ENCODE results near the gene MIX23.
A peak's percentile ranks its signal among the peaks of the same experiment; 100 is the strongest.

MIX23 gene

DNA sequence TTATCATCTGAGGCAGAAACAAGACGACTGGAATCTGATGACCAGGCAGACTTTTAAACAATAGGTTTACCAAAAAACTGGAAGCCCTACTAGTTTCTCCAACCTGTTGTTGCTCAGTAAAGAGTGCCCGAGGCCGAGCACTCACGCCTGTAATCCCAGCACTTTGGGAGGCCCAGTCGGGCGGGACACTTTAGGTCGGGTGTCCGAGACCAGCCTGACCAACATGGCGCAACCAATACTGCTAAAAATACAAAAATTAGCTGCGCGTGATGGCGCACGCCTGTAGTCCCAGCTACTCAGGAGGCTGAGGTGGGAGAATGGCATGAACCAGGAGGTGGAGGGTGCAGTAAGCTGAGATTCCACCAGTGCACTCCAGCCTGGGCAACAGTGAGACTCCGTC is 33.9 kb upstream of the MIX23 start:
- Mint-ChIP-seq H3K4me3 (peak overlapping the region; percentile 98), H3K4me1 (peaks cover 48% of the 10 kb centered on the region), H3K27ac (no peak overlapping the region), H3K27me3 (ENCODE audit: low read depth, poor library complexity) (no peaks in the 10 kb centered on the region), H3K36me3 (ENCODE audit: low read depth) (peaks cover 15% of the 10 kb centered on the region), H3K9me3 (no peaks in the 10 kb centered on the region)
- TF ChIP-seq, protein P1, sequence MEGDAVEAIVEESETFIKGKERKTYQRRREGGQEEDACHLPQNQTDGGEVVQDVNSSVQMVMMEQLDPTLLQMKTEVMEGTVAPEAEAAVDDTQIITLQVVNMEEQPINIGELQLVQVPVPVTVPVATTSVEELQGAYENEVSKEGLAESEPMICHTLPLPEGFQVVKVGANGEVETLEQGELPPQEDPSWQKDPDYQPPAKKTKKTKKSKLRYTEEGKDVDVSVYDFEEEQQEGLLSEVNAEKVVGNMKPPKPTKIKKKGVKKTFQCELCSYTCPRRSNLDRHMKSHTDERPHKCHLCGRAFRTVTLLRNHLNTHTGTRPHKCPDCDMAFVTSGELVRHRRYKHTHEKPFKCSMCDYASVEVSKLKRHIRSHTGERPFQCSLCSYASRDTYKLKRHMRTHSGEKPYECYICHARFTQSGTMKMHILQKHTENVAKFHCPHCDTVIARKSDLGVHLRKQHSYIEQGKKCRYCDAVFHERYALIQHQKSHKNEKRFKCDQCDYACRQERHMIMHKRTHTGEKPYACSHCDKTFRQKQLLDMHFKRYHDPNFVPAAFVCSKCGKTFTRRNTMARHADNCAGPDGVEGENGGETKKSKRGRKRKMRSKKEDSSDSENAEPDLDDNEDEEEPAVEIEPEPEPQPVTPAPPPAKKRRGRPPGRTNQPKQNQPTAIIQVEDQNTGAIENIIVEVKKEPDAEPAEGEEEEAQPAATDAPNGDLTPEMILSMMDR (IDR thresholded peaks at IDR 0.05): no peak
- no peak for DNase-seq

DNA sequence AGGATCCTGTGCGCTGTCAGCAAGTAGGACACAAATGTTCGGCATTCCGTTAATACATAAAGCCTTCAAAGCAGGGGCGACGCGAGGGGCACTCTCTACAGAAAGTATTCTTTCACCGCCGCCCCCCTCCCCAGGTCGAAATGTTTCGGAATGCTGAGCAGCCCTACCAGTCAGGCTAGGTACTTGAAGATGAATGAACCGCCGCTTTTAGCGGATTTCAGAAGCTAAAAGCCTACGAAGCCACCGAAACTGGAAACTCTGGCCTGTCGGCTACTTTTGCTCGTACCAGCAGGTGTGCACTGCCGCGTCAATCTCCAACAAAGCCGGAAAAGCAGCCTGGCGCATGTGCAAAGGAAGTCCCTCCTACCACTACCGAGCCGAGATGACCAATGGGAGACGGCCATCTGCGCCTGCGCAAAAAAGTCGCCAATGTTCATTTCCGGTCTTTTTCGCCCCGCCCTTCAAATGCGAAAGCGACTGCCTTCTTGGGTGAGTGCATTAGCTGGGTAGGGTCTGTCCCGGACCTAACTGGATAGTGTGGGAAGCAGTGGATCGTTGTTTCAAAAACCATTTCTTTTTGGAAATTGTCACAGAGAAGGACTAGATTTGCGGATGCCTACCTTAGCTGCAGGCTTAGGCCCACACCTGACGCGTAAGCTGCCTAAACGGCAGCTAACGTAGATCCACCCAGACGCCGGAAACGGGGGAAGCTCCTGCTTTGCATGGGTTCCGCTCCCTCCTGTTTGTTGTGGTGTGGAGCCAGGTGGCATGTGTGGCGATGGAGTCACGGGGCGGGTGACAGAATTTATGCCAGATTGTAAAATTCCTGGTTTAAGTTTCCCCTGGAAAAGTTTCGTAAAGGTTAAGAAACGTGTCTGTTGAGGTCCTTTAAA is 33.0 kb upstream of the MIX23 start, which contains the start of gene WDR5B:
Gene WDR5B, minus strand, starts transcription at position 301 of the 893 bp plus-strand sequence. CDS start 534 bp downstream, outside the sequence.
- Mint-ChIP-seq H3K27me3 (ENCODE audit: low read depth, poor library complexity) (no peaks in the 10 kb centered on the region), H3K9me3 (no peaks in the 10 kb centered on the region), H3K27ac (peak within 1 kb of the TSS; percentile 99), H3K4me3 (peak within 1 kb of the TSS; percentile 98), H3K4me1 (peaks cover 48% of the 10 kb centered on the region), H3K36me3 (ENCODE audit: low read depth) (peaks cover 11% of the 10 kb centered on the region)
- TF ChIP-seq, protein P1 (IDR thresholded peaks at IDR 0.05): no peak
- peak; percentile 98 for DNase-seq

DNA sequence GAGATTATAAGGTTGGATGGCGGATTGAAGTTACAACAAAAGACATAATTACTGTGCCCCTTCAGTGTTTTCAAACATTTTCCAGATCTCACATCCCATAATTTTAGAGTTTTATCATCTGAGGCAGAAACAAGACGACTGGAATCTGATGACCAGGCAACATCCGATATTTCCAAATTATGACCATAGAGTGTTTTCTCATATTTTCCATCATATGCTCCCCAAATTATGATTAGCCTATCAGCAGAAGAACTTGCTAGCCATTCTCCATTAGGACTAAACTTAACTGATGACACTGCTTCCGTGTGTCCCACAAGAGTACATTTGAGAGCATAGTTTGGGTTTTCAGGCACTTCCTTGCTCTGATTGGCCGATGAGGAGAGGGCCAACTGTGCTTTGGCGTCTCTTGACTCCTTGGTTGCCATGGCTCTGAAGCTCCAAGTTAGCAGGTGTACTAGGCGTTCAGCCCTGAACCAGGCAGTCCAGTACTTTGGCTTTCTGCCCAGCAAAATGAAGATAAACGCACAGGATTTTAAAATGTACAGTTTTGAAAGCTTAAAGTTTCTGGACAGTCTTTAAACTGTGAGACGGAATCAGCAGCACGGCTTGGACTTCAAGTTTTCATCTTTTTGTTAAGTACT is 32.2 kb upstream of the MIX23 start:
- TF ChIP-seq, protein P1 (IDR thresholded peaks at IDR 0.05): no peak
- peak overlapping the region; percentile 94 for H3K27ac Mint-ChIP-seq
- peaks cover 13% of the 10 kb centered on the region for H3K36me3 Mint-ChIP-seq (ENCODE audit: low read depth)
- H3K9me3 Mint-ChIP-seq: no peaks in the 10 kb centered on the region
- peak overlapping the region; percentile 98 for H3K4me3 Mint-ChIP-seq
- DNase-seq: peak; percentile 18
- peaks cover 45% of the 10 kb centered on the region for H3K4me1 Mint-ChIP-seq
- H3K27me3 Mint-ChIP-seq (ENCODE audit: low read depth, poor library complexity): no peaks in the 10 kb centered on the region

- H3K4me1 Mint-ChIP-seq: peaks cover 43% of the 10 kb centered on the region
- TF ChIP-seq, protein P1 (IDR thresholded peaks at IDR 0.05): no peak
- H3K27me3 Mint-ChIP-seq (ENCODE audit: low read depth, poor library complexity): no peaks in the 10 kb centered on the region
- no peak overlapping the region for H3K27ac Mint-ChIP-seq
- peaks cover 10% of the 10 kb centered on the region for H3K36me3 Mint-ChIP-seq (ENCODE audit: low read depth)
- no peak for DNase-seq
- peak overlapping the region; percentile 98 for H3K4me3 Mint-ChIP-seq
- no peaks in the 10 kb centered on the region for H3K9me3 Mint-ChIP-seq
These were observed 31.4 kb upstream of the MIX23 start for GRCh38 chr3:122414391-122414790.

DNA sequence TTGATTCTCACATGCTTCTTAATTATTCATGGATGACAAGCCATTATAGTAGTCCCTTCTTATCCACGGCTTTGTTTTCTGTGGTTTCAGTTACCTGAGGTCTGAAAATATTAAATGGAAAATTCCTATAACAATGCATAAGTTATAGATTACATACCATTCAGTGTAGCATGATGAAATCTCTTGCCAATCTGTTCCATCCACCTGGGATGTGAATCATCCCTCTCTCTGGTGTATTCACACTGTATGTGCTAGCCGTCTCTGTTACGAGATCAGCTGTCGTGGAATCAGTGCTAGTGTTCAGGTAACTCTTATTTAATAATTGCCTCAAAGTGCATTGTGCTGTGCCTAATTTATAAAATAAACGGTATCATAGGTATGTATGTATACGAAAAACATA is 27.6 kb upstream of the MIX23 start:
- no peaks in the 10 kb centered on the region for H3K27me3 Mint-ChIP-seq (ENCODE audit: low read depth, poor library complexity)
- TF ChIP-seq, protein P1 (IDR thresholded peaks at IDR 0.05): no peak
- no peak overlapping the region for H3K27ac Mint-ChIP-seq
- H3K4me3 Mint-ChIP-seq: no peak overlapping the region
- no peak for DNase-seq
- H3K4me1 Mint-ChIP-seq: peaks cover 23% of the 10 kb centered on the region
- peaks cover 34% of the 10 kb centered on the region for H3K36me3 Mint-ChIP-seq (ENCODE audit: low read depth)
- H3K9me3 Mint-ChIP-seq: no peaks in the 10 kb centered on the region

Data from nephron progenitor cell (in vitro differentiated cells).